NCI-H2227 (cell line): Measurements from ENCODE around the gene ANKRD10.
A peak's percentile ranks its signal among the peaks of the same experiment; 100 is the strongest.

Experiments used
- DNase-seq: peaks from one replicate; lab custom pipeline; 2025; ENCODE audit not compliant: unreplicated experiment; lab: John Stamatoyannopoulos, UW

Gene ANKRD10

DNA sequence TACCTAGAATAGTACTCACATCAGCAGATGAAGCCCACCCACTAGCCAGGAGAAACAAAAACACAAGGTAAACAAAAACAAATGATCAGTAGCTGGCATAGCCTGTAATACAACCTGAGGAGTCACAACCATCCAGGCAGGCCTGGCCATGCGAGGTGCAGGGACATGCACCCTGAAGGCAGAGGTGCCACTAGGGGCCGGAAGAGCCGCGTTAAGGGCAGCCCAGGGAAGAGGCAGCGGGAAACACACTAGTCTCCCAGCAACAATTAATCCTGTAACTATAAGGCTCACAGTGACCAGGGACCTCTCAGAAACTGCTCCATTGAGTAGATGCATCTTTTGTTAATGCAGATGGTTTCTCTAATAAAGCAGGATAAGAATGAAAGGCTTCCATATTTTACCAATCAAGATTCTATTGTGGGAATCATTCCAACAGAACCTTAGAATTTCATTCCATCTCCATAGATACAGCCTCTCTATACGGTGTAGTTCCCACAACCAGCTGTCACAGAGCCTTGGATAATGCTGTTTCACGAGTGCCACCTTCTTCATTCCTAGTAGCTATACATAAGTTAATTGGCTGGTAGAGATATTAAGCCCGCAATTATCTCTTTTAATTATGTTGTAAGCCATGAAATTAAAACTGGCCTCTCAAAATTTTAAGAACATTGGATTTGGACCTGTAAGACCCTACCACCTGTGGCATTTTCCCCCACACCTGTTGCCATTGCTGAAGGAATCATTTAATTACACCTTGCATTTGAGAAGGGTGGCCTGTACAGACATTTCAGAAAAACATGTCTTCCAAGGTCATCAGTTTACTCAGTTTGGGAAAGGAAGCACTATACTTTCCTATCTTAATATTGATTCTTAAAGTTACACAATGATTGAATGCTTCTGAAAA lies 28.7 kb downstream of the ANKRD10 start:
- no peak for DNase-seq

DNA sequence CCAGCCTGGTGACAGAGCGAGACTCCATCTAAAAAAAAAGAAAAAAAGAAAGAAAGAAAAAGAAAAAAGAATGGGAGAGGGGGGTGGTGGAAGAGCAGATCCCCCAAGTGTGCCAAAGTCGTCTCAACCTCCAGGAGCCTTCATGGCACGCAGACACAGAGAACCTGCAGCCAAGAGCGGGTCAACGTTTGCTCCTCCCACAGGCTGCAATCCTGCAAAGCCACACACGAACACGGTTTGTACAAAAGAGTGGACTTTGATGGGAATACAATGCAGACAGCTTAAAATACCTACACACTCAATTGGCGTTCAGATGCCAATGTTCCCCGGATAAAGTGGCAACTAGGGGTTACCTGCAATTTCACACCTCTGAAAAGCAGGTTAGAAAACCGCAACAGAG lies 29.4 kb downstream of the ANKRD10 start:
- DNase-seq, result no peak

DNA sequence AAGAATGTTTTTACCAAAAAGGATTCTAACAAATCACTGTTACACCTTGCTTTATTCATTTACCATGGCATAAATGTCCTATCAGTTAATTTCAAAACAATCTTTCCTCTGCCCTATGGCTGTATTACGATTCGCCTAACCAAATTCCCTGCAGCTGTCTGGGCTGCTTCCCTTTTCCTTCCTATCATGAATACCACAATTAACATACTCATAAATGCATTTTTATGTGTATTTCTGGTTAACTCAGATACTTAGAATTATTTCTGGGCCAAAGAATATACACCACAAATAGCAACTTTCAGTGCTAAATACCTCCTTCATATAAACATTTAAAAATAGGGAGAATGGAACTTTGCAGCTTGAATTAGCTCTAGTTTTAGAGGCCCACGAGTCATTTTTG lies 30.4 kb downstream of the ANKRD10 start:
- DNase-seq, result no peak

DNA sequence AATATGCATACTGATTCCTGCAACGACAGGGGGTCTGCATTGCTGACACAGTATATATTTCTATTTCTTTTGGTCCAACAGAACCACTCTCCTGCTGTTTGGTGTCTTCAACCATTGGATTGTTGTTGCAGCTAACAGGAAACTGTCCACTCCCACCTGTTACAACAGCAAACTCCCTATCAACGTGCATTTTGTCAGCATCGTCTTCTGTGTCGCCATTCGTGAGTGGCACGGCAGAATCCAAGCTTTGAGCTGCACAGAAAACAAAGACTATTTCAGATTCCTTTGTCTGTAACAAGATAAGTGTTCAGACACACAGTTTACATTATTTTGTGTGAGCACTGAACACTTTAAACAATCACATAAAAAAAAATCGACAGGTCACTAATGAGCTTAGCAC lies 31.3 kb downstream of the ANKRD10 start:
- no peak for DNase-seq

DNA sequence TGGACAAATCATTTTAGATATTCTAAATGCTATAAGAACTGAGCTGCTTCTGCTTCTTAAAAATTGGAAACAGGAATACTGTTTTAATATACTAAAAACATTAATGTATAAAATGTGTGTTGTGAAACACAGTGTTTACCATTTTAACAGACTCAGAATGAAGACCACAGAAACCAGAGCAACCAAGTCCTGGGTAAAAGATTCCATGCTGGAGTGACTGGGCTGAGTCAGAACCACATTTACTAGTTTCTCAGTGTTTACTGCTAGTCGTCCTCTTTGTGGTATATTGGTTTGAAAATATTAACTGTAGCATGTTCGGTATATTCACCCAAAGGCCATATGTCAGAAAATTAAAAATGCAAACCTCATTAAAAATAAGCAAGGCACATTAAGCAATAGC lies 31.9 kb downstream of the ANKRD10 start:
- no peak for DNase-seq

DNA sequence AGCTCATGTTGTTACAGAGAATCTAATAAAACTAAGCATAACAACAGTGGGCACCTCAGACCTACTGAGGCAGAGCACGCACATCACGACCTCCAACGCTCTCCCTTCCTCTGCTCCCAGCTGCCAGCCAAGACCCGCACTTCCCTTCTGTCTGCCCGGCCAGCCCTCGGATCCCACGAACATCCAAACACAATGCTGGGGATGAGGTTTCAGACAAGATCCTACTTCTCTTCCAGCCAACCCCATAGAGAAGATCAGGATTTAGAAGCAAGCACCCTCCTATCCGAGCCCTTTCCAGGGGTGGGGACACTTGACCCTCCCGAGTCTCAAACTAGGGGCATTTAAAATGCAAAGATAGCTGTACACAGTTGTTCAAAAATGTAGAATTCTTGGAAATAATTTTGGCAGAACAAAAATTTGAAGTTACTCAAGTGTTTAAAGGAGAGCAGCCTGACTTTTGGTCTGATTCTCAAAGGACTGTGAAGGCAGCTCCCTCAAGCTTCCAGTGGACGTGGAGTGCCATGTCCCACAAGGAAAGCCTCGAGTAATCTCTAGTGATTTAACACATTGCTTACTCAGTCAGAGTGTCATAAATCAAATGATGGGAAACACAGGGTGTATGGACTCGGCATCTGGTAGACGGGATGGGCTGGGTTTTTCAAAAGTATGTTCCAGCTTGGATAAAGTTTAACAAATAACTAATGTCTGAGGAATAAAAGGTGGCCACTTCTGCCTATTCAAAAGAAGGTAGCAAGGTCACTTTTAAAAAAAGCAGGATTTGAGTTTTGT lies 32.8 kb downstream of the ANKRD10 start:
- DNase-seq, result no peak

DNA sequence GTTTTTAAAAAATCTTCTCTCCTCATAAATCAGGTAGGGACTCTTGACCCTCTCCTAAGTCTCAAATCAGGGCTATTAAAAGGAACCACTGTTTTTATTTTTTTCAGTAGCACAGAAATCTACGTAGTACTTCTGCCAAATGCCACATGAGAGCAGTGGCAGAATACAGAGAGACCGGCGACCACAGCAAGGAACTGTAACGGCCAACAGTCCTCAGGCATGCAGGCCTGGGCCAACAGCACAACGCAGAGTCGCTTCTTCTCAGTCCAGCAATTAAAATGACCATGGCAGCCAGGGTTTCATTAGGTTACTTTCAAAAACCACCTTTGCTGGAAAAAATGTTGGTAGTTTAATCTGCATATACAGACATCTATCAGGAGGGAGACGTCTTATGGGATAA lies 34.2 kb downstream of the ANKRD10 start:
- no peak for DNase-seq

DNA sequence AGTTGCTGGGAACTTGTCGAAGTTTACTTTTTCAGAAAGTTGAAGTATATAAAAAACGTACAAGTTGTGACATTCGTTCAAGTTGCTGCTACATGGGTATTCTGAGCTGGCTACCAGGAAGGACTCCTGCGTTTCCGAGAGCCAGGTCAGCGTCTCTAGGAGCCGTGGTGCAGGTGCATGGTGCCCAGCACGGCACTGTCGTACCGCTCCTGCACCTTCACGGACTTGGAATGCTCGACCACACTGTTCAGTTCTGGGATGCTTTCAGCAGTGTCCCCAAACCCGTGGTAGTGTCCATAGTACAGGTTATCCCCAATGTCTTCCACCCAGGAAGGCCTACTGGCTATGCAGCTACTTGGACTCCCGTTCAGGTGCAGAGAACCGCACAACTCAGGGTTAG lies 35.4 kb downstream of the ANKRD10 start:
- DNase-seq, result no peak

DNA sequence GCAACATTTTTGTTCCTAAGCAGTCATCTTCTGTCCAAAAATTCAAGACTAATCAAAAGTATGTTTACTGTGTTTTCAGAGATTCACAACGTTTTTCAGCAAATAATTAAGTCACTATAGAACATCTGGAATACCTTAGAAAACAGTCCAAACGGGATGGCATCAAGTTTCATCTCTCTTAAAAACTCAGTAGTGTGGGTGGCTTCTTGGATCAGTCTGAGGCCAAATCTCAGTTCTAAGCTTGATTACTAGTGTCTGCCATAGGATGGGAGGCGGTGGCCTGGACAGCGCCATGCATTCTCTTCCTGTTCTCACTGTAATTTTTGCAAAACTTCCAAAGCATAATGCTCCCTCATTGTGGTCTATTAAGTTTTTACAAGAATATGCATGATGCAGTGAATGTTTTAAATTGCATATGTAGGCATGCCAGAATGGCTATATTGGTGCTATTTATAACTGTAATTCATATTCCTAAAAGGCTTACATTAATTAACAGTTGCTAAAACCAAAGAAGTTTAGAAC lies 37.1 kb downstream of the ANKRD10 start:
- DNase-seq, result no peak

DNA sequence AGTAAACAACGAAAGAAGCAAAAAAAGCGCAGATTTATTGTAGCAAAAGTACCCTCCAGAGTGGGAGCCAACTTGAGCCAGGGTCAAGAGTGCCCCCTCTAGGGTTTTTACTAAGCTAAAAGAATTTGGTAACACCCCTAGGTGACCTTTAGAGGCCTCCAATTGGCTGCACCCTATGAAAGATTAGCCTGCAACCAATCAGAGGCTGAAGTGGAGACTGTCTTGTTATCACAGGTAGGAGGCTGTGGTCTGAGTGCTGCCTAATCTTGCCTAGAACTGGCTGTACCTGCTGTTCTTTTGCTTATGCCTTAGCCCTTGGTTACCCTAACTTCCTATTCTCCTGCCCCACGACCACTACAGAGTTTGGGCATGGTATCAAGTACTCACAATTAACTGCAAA lies 38.3 kb downstream of the ANKRD10 start:
- no peak for DNase-seq

DNA sequence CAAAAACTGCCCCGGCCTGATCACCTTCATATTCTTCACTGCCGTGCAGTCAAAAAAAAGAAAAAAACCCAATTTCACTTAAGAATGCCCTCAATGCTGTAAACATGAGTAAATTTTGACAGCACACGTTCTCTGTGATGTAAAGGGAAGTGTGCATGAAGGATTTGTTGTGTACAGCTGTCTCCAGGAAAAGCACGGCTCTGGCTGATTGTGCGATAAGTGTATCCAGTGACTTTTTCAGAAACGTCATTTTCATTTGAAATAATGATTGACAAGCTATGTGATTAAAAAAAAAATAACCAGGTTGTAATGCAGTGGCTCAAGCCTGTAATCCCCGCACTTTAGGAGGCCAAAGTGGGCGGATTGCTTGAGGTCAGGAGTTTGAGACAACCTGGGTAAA lies 39.6 kb downstream of the ANKRD10 start:
- peak; percentile 1 for DNase-seq

DNA sequence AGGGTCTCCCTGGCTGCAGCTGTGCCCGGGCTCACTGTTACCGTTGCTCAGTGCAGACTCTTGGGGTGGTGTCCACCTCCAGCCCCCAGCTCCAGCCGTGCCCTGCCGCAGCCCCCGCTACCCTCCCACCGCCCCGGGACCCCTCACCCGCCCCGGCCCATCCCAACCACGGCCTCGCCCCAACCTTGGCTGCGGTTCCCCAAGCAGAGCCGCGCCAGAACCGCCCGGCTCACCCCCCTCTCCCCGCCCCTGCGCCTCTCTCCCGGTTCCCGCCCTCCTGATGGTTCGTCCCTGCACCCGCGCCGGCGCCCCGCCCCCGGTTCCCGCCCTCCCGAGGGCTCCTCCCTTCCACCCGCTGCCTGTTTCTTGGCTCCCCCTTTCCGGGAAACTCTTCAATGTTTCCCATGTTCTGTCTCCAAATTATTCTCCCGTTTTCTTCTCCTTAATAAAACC lies 40.3 kb downstream of the ANKRD10 start:
- DNase-seq, result peak; percentile 61

DNA sequence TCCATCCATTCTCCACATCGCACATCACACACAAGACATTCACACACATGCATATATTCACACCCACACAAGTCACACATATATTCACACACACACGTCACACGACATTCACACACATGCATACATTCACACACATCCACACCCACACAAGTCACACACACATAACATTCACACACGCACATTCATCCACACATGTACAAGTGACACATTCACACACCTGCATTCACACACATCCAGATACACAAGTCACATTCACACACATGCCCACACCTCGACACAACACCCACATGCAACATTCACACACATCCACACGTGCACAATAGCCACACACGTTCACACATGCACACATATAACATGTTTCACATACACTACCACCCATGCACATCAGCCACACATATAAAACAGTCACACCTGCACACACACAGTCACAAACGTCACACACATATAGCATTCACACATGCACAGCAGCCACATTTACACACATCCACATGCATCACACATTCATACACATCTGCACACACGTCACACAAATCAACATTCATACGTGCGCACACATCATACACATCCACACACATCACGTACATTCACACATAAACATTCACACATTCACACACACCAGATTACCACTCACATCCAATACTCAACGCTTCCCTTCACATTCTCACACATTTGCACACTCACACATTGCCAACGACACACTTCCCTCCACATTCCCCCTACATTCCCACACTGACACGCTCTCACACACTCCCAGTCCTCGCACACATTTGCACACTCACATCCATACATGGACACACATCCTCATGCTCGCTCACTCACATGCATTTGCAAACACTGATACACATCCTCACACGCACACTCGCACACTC lies 41.0 kb downstream of the ANKRD10 start:
- DNase-seq, result no peak

DNA sequence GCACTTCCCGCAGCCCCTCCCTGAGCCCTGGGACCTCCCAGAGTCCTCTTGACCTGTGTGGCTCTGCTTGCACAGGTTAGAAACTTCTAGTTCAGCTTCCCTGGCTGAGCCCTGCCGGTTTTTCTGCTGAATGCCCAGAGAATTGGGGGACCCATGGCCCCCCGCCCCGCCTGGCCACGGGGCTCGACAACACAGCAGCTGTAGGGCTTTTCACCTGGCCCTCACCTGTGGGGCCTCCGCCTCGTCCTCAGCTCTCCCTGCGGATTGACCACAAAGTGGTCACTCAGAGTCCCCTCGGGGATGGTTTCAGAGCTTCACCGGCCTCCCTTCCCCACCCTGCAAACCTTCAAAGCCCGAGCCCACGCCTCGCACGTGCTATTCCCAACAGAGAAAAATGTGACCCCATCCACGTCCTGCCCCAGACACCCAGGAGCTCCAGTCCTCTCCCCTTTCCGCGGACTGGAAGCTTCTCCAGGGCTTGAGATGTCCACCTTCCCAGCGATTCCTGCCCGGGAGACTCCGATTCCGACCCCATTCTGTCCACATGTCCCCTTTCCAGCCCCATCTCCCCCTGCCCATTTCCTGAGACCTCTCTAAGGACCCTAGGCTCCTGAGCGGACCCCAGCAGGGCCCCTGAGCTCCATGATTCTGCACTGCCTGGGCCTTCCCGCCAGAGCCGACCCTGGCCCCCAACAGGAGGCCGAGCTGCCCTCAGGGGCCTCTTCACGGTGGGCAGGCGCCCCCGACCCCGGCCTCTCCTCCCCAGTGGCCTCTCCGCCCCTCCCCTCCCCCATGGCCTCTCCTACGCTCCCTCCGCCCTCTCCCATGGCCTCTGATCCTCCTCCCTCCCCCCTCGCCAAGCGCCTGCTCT lies 41.9 kb downstream of the ANKRD10 start:
- DNase-seq, result no peak

DNA sequence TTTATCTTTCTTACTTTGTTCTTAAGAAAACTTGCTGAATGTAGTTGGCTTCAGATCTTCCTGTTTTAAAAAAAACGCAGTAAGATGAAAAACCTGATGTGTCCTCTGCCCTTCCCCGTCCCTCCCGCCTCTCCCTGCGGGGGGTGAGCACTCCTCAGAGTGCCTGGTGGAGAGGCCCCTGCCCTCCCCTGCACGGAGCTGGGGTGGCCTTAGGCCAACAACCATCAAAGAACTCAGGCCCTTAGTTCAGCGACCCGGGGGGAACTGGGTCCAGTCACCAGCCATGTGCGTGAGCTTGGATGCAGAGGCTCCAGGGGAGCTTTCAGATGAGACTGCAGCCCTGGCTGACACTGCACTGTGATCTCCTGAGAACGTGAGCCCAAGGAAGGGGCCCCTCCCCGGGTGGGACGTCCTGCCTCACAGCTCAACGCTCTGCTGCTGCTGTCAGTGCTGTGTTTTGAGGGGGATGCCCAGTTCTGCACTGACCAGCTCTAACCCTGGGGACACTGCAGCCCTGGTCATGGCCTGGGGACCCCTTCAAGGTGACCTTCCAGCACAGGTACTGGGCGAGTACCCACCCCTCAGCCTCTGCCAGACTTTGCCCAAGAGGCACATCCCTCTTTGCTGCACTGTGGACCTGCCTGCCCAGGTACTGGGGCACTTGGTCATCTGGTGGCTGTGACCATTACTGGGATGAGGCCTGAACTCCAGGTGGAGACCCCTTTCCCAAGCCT lies 42.7 kb downstream of the ANKRD10 start:
- no peak for DNase-seq

DNA sequence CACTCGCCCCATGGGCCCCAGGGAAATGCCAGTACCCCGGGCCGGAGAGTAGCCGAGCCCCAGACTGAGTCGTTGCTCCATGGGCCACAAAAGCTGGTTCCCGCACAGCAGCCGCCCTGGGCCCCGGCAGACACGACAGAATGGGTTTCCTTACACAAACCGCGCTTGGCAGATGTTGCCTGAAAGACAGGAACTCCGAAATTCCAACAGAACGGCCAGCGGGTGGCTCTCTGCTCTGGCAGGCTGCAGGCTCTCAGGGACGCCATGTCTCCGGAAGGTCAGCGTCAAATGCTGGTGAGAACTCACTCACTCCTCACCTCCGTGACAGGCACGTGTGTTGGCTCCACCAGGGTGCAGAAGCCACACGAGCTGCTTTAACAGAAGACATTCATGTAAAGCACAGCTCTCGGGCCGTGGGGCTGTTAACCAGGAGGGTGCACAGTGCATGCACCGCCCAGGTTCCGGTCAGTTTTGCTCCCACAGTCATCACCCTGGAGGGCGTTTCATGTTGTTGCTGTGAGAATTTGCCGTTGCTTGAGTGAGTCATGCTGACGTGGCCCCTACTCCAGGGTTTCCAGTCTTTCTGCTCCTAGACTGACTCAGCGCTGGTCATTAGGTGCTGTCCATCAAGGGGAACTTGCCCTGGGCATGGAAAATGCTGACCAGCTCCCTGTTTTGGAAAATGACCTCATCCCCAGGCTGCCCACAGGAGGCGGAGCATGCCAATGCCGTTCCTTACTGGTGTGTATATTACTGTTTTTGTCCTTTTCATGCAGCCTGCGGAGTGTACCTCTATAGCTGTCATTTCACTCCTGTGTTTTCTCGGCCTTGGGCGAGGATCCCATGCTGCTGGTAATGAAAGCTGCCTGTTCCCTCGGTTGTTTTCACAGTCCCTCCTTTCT lies 44.8 kb downstream of the ANKRD10 start:
- peak; percentile 1 for DNase-seq

DNA sequence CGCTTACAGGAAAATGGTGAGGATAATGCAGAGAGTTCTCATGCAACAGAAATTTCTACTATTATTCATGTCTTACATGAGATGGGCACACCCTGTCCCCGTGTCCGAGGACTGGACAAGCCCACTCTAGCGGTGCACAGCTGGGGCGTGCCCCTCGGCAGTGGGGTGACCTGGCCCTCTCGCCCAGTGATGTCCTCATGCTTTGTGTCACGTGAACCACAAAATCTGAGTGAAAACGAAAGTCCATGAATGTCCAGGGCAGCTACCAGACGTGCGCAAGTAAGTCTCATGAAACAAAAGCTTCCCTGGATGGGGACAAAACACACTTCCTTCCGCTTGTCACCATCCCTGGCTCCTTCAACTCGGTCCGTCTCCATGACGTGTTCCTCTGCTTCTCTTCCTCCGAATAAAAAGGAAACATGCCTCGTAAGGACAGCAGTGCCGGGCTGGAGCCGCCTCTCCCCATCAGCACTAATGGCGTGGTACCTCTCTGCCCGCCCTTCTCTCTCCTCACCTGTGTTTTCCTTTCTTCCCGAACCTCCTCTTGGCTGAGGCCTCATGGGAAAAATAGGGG lies 45.6 kb downstream of the ANKRD10 start:
- no peak for DNase-seq

DNA sequence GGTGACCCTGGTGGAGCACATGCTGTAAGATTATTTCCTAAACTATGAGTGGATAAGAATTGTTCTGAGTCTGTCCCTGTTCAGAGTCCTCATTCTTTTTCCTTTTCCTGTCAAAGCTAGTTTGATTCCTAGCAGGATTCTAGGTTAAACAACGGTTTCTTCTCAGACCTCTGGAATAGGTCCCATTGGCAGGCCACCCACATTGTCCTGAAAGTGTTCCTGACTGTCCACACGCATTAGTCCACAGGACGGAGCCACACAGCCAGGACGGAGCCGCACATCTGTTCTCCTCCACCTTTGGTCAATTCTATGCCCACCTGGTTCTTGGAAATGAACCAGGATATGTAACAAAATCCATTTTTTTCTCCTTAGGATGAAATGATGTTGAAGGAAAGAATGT lies 46.1 kb downstream of the ANKRD10 start:
- no peak for DNase-seq
